Fibroblast of lung (primary cell): ENCODE data around the gene GNAL. TPM values are rescaled to one million over a fixed set of nuclear protein-coding genes. Genes with fewer than 3 reads are reported as not detected.

ENCODE experiments used
- DNase-seq, 2 donors: peaks; one replicate each; pipeline versions ENCODE4 v3.0.0 to v3.0.0-alpha.2; 2010; ENCODE audit warnings: low read depth in 2 of 2
- H2AFZ ChIP-seq: 2 replicates; pipeline ENCODE4 v1.5.1; 2012; ENCODE audit warnings: low read length, control low read depth, inconsistent platforms
- H3K27ac ChIP-seq: 2 replicates; pipeline ENCODE4 v1.5.1; 2011; ENCODE audit warnings: low read length, control low read depth; ENCODE audit not compliant: insufficient read depth
- H3K27me3 ChIP-seq: 2 replicates; pipeline ENCODE4 v1.5.1; 2011; ENCODE audit warnings: mild to moderate bottlenecking, low read length; ENCODE audit not compliant: control insufficient read depth, insufficient read depth
- H3K36me3 ChIP-seq: 2 replicates; pipeline ENCODE4 v1.5.1; 2011; ENCODE audit warnings: low read length; ENCODE audit not compliant: control insufficient read depth, insufficient read depth
- H3K4me1 ChIP-seq: 2 replicates; pipeline ENCODE4 v1.5.1; 2011; ENCODE audit warnings: low read length; ENCODE audit not compliant: control insufficient read depth, insufficient read depth; ENCODE audit errors: extremely low read depth
- H3K4me2 ChIP-seq: 2 replicates; pipeline ENCODE4 v1.5.1; 2011; ENCODE audit warnings: low read length, control low read depth; ENCODE audit not compliant: insufficient read depth; ENCODE audit errors: extremely low read depth
- H3K4me3 ChIP-seq, 4 experiments: fragments of 200-600 bp in 1 of 4; sonication (generic) in 1 of 4; replicated peaks in 1 of 4; 2 replicates each; pipeline ENCODE4 v1.5.1; 2011 to 2016; ENCODE audit warnings: low read length in 4 of 4, low read depth in 3 of 4, mild to moderate bottlenecking in 3 of 4, control low read depth in 2 of 4, inconsistent platforms in 1 of 4, mixed read lengths in 1 of 4; ENCODE audit not compliant: insufficient read depth in 1 of 4; ENCODE audit errors: control extremely low read depth in 1 of 4
- H3K79me2 ChIP-seq: 2 replicates; pipeline ENCODE4 v1.5.1; 2012; ENCODE audit warnings: mild to moderate bottlenecking, low read length, inconsistent platforms; ENCODE audit not compliant: control insufficient read depth, insufficient read depth
- H3K9ac ChIP-seq: 2 replicates; pipeline ENCODE4 v1.5.1; 2011; ENCODE audit warnings: mild to moderate bottlenecking, low read length, control low read depth; ENCODE audit not compliant: insufficient read depth
- H3K9me3 ChIP-seq: 2 replicates; pipeline ENCODE4 v1.5.1; 2012; ENCODE audit warnings: low read depth, low read length; ENCODE audit not compliant: control insufficient read depth, insufficient read depth
- H4K20me1 ChIP-seq: 2 replicates; pipeline ENCODE4 v1.5.1; 2011; ENCODE audit warnings: low read length; ENCODE audit not compliant: control insufficient read depth, insufficient read depth; ENCODE audit errors: extremely low read depth
- EZH2 ChIP-seq: IDR thresholded peaks from 2 replicates; pipeline ENCODE4 v1.5.1; 2012; ENCODE audit warnings: low read length, control low read depth, mild to moderate bottlenecking; ENCODE audit errors: missing control alignments
- polyA plus RNA-seq, 2 donors: library from polyadenylated mRNA; depleted of rRNA in 1 of 2; stranded (reverse) in 1 of 2; unstranded in 1 of 2; fragments of >200 nt; gene quantifications; 2 replicates each; pipeline ENCODE4 v1.2.1, GENCODE V29; 2011 to 2012; ENCODE audit warnings: missing spikeins in 1 of 2
- total RNA-seq: library from RNA; depleted of rRNA; stranded (reverse); fragments of >200 nt; gene quantifications from 2 replicates; pipeline ENCODE4 v1.2.1, GENCODE V29; 2014
- TF ChIP-seq, protein P1 (sequence below), 2 donors: IDR thresholded peaks in 1 of 2; conservative IDR thresholded peaks in 1 of 2; 1 replicate in 1 of 2; 2 replicates in 1 of 2; pipeline ENCODE4 v1.5.1; 2011 to 2012; ENCODE audit warnings: low read length in 2 of 2, control low read depth in 1 of 2, inconsistent platforms in 1 of 2, low read depth in 1 of 2, mild to moderate bottlenecking in 1 of 2

GNAL gene
- total and polyA plus RNA-seq, 2 donors (not counting 1 experiment from before 2014, with no cell fraction given), result 0.05 to 0.50 TPM

DNA sequence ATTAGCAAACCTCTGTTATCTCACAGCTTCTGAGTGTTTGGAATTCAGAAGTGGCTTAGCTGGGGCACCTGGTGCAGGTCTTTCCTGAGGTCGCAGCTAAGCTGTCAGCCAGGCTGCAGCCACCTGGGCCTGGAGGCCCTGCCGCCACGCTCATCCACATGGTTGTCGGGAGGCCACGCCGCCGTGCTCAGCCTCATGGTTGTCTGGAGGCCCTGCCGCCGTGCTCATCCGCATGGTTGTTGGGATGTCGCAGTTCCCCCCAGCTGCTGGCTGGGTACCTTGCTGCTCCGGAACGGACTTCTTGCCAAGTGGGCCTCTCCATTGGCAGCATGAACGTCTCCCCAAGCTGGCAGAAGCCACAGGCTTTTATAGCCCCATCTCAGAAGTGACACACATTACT, 243.3 kb downstream of the GNAL start:
- TF ChIP-seq, protein P1, sequence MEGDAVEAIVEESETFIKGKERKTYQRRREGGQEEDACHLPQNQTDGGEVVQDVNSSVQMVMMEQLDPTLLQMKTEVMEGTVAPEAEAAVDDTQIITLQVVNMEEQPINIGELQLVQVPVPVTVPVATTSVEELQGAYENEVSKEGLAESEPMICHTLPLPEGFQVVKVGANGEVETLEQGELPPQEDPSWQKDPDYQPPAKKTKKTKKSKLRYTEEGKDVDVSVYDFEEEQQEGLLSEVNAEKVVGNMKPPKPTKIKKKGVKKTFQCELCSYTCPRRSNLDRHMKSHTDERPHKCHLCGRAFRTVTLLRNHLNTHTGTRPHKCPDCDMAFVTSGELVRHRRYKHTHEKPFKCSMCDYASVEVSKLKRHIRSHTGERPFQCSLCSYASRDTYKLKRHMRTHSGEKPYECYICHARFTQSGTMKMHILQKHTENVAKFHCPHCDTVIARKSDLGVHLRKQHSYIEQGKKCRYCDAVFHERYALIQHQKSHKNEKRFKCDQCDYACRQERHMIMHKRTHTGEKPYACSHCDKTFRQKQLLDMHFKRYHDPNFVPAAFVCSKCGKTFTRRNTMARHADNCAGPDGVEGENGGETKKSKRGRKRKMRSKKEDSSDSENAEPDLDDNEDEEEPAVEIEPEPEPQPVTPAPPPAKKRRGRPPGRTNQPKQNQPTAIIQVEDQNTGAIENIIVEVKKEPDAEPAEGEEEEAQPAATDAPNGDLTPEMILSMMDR (conservative IDR thresholded peaks at IDR 0.05 in 1 of 2, IDR thresholded peaks at IDR 0.05 in 1 of 2; ENCODE audit: low read depth in 1 of 2, low read length in 2 of 2), result no peak
- no peak for TF ChIP-seq EZH2
- Histone ChIP-seq H3K27ac (no peak overlapping the region), H3K36me3 (no peaks in the 10 kb centered on the region), H3K4me3 (no peak overlapping the region), H3K79me2 (no peaks in the 10 kb centered on the region), H2AFZ (no peak overlapping the region), H3K4me2 (no peak overlapping the region), H3K9ac (no peak overlapping the region), H4K20me1 (no peaks in the 10 kb centered on the region), H3K27me3 (peaks cover 4% of the 10 kb centered on the region), H3K4me1 (no peaks in the 10 kb centered on the region), H3K9me3 (no peaks in the 10 kb centered on the region)
- DNase-seq, result no peak

Other genes starting within 250 kb of the GNAL start
- gene SLC35G4, start 79.7 kb upstream of the GNAL start, total RNA-seq, result not detected in 2 replicates
- gene SLC35G4, start 79.7 kb upstream of the GNAL start, polyA plus RNA-seq, result not detected in 2 replicates
- 45.7 and 49.7 TPM in 2 replicates for gene CHMP1B, start 162.1 kb downstream of the GNAL start, total RNA-seq
- 26.3 and 26.5 TPM in 2 replicates for gene CHMP1B, start 162.1 kb downstream of the GNAL start, polyA plus RNA-seq
- gene MPPE1, start 219.1 kb downstream of the GNAL start, total RNA-seq, result 29.7 and 32.1 TPM in 2 replicates
- gene MPPE1, start 219.1 kb downstream of the GNAL start, polyA plus RNA-seq, result 16.5 and 23.3 TPM in 2 replicates